NCI-H1092 (cell line): Measurements from ENCODE around the gene GLE1.
"Not testable (repeated sequence)": the region's sequence is repeated elsewhere in the genome, so short reads cannot be mapped to it uniquely, and the experiment has no call there.

Experiments
- DNase-seq: peaks from one replicate; lab custom pipeline; 2025; lab: John Stamatoyannopoulos, UW

Gene GLE1

DNA sequence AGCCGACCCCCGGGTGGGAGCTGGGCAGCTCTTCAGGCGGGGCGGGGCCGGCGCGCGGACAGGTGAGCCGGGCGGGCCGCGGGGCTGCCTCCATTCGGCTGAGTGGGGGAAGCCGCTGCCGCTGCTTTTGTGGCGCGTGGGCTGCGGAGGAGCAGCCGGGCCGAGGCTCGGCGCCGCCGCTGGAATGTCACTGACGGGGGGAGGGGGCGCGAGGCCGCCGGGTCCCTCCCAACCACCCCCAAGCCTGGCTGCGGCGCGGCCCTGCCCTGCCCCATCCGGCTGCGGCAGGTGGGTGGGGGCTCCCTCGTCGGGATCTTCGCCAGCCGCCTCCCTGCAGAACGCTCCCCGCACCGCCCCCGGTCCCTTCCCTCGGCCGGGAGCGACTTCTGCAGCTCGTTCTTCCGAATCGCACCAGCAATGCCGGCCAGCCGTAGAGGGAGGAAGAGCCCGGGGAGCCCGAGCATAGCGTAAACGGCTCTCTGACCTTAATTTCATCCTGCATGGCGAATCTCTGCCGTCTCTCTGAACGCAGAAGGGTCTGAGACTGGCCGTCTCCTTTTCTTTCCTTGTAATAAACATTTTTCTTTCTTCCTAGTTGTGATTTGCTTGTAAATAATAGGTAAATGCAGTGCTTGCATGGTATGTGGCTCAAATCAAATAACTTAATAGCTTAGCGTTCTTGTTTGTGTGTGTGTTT is 48.4 kb downstream of the GLE1 start:
- DNase-seq: peak; percentile 29

DNA sequence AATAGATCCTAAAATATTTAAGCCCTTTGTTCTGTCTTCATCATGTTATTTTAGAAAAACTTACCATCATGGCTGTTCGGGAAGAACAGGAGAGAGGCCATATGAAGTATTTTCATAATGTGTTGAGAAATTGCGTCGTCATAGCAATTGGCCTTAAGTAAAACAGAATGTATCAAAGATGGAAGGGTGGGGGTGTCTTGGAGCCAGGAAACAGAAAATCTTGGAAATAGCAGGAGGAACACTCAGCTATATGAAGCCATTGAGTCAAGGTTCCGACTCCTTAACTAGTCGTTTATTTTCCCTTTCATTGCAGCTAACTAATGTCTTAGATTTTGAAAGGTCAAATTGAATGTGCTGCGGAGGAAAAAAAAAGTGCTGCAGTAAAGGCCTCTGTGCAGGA is 49.2 kb downstream of the GLE1 start:
- no peak for DNase-seq

DNA sequence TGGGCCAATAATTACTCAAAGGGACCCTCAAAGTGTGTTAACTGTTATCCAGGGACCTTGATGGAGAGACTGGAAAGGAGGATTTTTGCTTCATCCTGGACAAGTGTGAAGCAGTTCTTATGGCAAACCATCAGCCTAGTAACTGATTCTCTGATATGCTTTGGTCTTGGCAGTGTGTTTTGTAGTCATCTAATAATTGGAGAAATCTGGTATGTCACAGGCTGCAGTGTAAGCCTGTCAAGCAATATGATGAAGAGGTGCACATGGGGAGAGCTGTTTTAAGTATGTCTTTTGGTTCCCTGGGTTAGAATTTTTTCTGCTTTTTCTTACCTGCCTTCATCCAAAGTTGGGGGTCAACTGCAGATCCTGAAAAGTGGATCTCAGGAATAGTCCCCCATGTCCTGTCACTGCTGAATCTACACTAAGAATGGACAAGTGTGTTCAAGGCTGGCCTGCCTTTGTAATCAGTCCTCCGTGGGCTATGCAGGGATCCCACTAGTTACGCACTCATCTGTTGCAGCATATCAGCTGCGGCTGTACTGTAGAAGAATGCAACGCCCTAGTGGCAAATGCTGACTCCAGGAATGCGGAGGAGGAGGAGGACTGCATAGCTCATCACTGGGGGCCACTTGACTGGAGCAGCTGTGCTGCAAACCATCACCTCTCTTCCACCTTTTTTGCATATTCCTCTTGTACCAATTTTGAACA is 49.8 kb downstream of the GLE1 start:
- no peak for DNase-seq

DNA sequence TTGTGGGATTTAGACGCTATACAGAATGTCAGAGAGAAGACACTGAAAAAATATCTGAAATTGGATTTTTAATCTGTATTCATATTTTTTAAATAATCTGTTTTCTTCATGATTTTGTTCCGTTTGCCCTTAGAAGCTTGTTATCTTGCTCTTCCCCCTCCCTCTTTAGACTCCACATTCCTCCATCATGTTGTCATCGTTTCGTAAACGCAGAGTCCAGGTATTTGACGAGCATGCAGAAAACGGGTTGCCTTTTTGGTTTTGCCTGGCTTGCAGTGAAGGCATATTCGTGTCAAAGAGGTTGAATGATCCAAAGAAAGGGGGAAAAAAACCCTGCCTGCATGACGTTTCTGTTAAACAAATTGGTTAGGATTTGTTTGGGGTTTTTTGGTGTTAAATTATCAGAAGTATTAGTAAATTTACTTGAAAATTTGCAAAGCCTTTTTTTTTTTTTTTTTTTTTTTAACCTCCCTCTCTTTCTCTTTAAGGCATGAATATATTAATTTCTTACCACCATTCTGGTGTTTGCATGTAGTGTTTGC is 50.7 kb downstream of the GLE1 start:
- DNase-seq: no peak

DNA sequence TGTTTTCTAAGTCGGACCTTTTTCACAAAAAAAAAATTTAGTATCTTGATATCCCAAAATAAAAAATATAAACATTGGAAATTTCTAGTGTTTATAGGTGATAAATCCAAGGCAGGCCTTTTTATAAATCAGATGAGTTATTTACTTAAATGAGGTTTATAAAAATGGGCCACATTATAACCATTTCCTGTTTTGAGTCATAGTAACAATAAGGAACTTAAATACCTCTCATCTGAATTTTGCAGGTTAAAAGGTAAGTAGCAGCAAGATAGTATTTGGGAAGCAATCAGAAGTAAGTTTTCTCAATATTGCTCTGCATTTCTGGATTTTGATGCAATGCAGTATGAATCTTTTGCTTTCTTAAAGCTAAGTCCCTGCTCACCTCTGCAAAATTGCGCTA is 51.8 kb downstream of the GLE1 start:
- no peak for DNase-seq

GRCh38 chr9:128556926-128557634 is 52.6 kb downstream of the GLE1 start:
- no peak for DNase-seq

DNA sequence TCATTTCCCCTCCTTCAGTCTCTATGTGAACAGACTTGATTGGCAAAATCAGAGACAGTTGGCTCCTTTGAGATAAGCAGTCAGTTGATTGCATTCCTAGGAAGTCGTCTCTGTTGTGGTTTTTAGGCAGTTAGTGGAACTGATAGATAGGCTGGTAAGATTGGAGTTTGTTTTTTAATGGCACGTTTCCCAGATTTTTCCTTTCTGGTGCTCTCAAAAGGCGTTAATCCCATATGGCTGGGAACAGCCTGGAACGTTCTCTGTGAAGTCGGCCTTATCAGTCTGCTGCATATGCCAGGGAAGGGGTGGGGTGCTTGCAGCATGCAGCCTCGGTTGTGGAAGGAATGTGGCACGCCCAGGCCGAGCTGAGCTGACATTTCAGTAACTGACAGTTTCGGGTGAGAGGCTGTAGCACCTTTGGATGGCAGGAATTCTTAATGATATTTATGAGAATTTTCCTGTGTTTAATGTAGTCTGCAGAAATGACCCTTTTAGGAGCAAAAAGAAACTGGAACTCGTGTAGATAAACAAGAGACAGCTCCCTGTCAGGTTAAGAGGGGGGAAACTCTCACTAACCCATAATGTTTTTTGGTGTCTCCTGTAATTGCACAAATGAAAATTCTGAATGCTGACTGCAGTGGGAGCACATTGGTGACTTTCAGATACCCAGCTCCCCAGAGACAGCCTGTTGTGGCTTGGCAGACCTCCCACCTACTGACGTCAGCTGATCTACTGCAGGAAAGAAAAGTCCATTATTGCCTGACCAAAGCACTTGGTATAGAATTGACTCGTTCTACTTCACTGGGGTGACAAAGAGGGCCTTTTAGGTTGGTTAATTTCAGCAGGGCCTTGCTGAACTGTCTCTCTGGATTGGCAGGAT is 54.2 kb downstream of the GLE1 start:
- peak; percentile 86 for DNase-seq

GRCh38 chr9:128565578-128565977 is 61.1 kb downstream of the GLE1 start:
- no peak for DNase-seq

GRCh38 chr9:128568470-128569078 is 64.1 kb downstream of the GLE1 start:
- no peak for DNase-seq

- peak; percentile 78 for DNase-seq
These were observed 71.0 kb downstream of the GLE1 start for GRCh38 chr9:128575469-128575868.

GRCh38 chr9:128575916-128576315 is 71.4 kb downstream of the GLE1 start:
- no peak for DNase-seq

- DNase-seq: no peak
These were observed 72.7 kb downstream of the GLE1 start for GRCh38 chr9:128577206-128577605.

DNA sequence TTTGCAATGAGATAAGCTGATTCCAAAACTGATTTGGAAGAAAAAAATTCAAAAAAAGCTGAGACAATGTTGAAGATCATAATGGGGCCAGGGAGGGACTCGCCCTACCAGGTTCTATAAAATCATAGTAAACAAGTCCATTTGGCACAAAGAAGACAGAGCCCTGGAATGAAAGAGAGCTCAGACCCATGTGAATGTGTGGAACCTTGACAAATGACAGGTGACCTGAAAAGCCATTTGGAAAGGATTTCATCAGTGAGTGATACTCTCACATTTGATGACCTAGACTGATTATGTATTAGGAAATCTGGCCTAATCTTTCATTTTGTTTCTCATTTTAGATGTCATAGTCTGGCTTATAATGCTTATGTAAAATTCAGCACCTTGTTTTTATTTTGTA is 74.7 kb downstream of the GLE1 start:
- DNase-seq: no peak

DNA sequence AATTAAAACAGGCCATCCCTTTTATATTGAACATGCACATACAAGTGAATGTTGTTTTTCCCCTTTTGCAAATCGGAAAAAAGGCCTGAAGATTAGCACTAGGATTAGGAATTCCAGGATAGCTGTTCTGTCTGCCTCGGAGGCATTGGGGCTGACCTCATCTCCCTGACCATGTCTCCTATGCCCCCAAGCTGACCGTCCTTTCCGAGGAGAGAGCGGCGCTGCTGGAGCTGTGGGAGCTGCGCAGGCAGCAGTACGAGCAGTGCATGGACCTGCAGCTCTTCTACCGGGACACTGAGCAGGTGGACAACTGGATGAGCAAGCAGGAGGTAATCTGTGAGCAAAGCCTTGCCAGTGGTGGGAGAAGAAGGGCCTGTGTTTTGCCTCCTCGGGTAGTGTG is 76.2 kb downstream of the GLE1 start:
- no peak for DNase-seq

DNA sequence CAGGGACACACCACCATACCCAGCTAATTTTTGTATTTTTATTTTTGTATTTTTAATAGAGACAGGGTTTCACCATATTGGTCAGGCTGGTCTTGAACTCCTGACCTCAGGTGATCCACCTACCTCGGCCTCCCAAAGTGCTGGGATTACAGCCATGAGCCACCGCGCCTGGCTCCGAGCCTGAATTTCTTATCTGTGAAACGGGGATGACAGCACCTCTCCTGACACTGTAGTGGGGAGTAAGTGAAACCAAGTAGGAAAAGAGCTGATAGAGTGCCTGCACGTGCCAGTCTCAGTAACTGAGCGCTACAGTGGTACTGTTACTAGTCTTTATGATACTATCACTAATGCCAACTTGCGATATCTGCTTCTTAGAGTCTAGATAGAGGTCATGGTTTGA is 80.6 kb downstream of the GLE1 start:
- not testable (repeated sequence) for DNase-seq

DNA sequence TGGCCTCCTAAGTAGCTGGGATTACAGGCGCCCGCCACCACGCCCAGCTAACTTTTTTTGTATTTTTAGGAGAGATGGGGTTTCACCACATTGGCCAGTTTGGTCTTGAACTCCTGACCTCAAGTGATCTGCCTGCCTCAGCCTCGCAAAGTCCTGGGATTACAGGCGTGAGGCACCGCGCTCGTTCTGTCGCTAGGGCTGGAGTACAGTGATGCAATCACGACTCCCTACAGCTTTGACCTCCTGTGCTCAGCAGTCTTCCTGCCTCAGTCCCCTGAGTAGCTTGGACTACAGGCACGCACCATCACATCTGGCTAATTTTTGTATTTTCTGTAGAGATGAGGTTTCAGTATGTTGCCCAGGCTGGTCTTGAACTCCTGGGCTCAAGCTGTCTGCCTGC is 82.4 kb downstream of the GLE1 start:
- DNase-seq: not testable (repeated sequence)

DNA sequence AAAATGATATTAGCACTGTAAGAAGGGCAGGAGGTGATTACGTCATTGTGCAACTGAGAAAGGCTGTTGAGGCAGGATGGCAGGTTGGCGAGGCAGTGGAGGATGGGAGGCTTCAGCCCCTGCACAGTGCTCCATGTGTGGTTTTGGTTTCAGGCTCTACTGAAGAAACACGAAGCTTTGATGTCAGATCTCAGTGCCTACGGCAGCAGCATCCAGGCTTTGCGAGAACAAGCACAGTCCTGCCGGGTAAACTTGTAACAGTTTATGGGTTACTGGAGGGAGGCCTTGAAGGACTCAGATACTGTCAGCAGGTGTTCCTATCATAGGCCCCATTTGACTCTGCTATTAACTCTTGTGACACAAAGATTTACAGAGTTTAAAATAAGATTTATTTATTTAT is 82.9 kb downstream of the GLE1 start:
- DNase-seq: no peak

DNA sequence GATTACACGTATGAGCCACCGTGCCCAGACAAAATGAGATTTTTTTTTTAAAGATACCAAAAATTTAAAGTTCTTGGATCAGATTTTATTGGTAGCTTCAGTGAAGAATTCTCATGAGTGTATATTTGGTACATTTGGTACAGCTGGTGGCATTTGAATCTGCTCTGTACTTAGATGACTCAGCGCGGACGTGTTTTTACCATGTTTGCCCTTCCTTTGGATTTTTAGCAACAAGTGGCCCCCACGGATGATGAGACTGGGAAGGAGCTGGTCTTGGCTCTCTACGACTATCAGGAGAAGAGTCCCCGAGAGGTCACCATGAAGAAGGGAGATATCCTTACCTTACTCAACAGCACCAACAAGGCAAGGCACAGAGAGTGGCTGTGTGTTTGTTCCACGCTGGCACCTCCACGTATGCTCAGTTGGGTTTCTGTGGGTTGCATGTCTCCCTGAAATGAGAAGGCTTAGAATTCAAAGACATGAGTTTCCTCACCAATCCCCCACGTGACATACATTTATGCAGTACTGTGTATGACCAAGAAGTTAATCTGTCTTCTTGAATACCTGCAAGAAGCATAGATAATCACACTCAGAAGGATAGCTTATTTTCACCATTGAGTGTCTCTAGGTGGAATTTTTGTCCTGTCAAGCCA is 84.2 kb downstream of the GLE1 start:
- no peak for DNase-seq
